SU-DHL-6 (cell line): Measurements from ENCODE around the gene RAVER1.

Experiments used
- EZH2phosphoT487 ChIP-seq: fragments of 200-600 bp; sonication (generic), shearing (Covaris generic); conservative IDR thresholded peaks from 2 replicates; pipeline ENCODE4 v1.6.1; 2018; ENCODE audit warnings: mild to moderate bottlenecking, antibody characterized with exemption, low read length, moderate library complexity, mixed read lengths
- TF ChIP-seq, protein P1 (sequence below): fragments of 200-600 bp; sonication (generic); IDR thresholded peaks from one replicate; pipeline ENCODE4 v1.5.1; 2017; ENCODE audit warnings: antibody characterized with exemption, mild to moderate bottlenecking, low read length, moderate library complexity; ENCODE audit not compliant: insufficient read depth, poor library complexity, severe bottlenecking

DNA sequence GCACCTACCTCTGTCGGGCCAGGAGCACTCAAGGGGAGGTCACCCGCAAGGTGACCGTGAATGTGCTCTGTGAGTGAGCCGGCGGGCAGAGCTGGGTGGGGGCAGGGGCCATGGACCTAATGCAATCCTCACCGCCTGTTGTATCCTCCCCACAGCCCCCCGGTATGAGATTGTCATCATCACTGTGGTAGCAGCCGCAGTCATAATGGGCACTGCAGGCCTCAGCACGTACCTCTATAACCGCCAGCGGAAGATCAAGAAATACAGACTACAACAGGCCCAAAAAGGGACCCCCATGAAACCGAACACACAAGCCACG is 48.4 kb downstream of the RAVER1 start:
- no peak for TF ChIP-seq EZH2phosphoT487
- TF ChIP-seq, protein P1, sequence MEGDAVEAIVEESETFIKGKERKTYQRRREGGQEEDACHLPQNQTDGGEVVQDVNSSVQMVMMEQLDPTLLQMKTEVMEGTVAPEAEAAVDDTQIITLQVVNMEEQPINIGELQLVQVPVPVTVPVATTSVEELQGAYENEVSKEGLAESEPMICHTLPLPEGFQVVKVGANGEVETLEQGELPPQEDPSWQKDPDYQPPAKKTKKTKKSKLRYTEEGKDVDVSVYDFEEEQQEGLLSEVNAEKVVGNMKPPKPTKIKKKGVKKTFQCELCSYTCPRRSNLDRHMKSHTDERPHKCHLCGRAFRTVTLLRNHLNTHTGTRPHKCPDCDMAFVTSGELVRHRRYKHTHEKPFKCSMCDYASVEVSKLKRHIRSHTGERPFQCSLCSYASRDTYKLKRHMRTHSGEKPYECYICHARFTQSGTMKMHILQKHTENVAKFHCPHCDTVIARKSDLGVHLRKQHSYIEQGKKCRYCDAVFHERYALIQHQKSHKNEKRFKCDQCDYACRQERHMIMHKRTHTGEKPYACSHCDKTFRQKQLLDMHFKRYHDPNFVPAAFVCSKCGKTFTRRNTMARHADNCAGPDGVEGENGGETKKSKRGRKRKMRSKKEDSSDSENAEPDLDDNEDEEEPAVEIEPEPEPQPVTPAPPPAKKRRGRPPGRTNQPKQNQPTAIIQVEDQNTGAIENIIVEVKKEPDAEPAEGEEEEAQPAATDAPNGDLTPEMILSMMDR, result no peak
